Vagina (tissue), 2 donors: ENCODE measurements around the gene TBC1D24.

Experiments
- POLR2A ChIP-seq, 2 donors: fragments of 450-650 bp; IDR thresholded peaks; one replicate each; pipeline ENCODE4 v1.6.1; 2017; ENCODE audit warnings: antibody characterized with exemption in 2 of 2, mild to moderate bottlenecking in 2 of 2, moderate library complexity in 2 of 2
- TF ChIP-seq, protein P1 (sequence below), 3 experiments: fragments of 450-650 bp in 2 of 3; fragments of 200-600 bp in 1 of 3; sonication (generic) in 1 of 3; IDR thresholded peaks; one replicate each; pipeline ENCODE4 v1.5.1; 2017 to 2019; ENCODE audit warnings: antibody characterized with exemption in 3 of 3, mild to moderate bottlenecking in 2 of 3, moderate library complexity in 2 of 3

DNA sequence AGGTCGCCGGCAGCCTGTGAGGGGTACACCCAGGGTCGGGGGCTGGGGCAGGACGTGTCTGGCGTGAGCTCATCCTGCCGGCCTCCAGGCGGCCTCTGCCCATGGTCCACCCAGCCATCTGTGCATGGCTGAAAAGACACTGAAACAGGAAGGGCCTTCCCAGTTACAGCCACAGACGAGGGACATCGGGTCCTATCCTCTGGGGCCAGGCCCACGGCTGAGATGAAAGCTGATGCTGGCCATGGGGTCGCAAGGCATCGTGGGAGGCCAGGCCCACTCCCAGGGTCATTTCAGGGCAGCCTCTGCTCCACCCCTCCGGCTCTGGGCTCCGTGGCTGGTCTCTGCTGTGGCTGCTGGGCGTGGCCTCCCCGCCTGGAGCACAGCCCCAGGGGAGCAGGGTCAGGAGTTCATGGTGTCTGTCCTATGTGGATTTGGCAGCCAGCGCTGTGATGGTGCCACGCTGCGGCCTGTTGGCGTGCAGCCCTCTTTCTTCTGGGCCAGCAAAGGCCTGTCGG, 22.2 kb downstream of the TBC1D24 start:
- TF ChIP-seq POLR2A (IDR thresholded peaks at IDR 0.05), result no peak
- TF ChIP-seq, protein P1, sequence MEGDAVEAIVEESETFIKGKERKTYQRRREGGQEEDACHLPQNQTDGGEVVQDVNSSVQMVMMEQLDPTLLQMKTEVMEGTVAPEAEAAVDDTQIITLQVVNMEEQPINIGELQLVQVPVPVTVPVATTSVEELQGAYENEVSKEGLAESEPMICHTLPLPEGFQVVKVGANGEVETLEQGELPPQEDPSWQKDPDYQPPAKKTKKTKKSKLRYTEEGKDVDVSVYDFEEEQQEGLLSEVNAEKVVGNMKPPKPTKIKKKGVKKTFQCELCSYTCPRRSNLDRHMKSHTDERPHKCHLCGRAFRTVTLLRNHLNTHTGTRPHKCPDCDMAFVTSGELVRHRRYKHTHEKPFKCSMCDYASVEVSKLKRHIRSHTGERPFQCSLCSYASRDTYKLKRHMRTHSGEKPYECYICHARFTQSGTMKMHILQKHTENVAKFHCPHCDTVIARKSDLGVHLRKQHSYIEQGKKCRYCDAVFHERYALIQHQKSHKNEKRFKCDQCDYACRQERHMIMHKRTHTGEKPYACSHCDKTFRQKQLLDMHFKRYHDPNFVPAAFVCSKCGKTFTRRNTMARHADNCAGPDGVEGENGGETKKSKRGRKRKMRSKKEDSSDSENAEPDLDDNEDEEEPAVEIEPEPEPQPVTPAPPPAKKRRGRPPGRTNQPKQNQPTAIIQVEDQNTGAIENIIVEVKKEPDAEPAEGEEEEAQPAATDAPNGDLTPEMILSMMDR (IDR thresholded peaks at IDR 0.05), result no peak
